GM19035 (cell line): ENCODE measurements around the gene TMEM218.
A peak's percentile ranks its signal among the peaks of the same experiment; 100 is the strongest.

Source experiments
- ATAC-seq: cut with Tn5 transposase; IDR thresholded peaks from one replicate; pipeline ENCODE4 v1.9.1; 2021; ENCODE audit not compliant: unreplicated experiment

TMEM218 gene

DNA sequence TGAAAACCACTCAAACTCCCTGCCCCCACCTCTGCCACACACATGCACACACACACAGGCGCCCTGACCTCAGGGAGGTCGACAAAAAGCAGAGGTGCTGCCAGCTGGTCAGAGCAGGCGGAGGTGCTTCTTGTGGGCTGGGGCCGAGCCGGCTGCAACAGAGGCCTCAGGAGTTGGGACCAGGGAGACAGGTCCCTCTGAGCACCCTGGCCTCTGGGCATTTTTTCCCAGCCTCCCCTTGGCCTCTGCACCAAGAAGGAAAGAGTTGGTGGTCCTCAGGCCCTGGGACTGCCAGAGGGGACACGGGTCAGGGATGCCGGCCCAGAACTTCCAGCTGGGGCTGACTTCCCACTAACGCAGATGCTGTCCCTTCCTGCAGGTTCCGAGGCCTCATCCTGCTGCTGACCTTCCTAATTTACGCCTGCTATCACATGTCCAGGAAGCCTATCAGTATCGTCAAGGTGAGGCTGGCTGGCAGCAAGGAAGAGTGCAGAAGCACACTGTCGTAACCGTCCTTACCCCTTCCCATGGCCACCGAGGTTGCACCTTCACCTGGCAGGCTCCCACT, 35.0 kb downstream of the TMEM218 start:
- ATAC-seq: no peak

DNA sequence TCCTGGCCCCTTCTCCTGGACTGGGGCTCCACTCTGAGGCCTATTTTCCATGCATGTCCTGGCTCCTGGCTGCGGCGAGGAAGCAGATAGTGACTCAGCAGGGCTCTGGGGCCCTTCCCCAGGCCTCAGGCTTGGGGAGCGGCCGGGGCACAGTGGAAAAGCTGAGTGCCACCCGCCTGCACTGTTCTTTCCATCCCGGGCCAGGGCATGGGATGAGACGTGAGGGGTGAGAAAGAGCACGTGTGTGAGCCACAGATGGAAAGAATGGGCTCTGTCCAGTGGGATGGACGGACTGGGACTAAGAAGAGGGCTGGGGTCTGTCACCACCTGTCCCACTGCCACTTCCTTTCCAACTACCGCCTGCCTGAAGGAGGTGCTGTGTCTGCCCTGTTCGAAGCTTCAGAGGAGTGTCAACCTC, 35.5 kb downstream of the TMEM218 start:
- no peak for ATAC-seq

DNA sequence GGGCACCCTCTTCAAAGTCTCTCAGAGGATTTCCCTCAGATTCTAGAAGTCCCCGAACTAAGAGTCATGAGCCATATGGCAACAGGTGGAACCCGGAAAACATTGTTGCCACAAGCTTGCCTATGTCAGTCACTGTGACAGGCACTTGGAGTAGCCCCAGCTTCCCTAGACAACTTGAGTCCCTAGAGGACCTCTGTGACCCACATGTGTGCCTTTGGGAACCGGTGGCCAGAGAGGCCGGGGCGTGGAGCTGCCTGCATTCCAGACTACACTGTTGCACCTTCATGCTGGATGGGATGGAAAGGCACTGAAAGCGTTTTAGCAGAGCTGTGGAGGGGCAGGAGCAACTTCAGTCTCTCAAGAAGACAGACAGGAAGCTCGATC, 36.2 kb downstream of the TMEM218 start:
- no peak for ATAC-seq

DNA sequence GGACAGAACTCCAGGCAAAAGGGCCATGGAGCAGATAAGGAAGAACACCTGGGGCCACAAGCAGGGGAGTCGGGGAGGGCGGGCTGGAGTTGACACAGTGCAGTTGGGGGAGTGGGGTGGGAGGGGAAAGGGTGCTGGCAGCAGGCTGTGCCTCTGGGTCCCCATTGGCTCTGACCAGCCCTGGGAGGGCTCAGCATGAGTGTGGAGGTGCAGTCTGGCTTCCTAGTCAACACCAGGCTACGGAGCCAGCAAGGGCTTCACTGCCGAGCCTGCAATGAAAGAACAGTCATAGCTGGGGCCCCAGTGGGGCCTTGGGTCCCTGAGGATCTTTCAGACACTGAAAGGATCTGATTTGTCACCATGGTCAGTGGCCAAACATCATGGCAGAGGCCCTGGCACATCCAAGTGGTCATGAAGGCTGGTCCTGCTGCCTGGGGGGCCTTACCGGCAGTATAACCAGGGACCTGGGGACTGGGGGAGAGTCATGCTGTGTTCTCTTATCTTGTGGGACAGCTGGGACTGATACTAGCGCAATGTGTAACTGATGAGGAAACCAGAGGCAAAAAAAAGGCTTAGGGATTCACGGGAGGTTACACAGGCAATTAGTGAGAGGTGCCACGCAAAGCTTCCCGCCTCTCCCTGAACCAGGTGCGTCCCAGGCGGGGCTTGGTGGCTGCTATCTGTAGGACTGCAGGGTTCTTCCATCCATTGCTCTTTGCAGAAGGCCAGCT, 36.8 kb downstream of the TMEM218 start:
- ATAC-seq: no peak

DNA sequence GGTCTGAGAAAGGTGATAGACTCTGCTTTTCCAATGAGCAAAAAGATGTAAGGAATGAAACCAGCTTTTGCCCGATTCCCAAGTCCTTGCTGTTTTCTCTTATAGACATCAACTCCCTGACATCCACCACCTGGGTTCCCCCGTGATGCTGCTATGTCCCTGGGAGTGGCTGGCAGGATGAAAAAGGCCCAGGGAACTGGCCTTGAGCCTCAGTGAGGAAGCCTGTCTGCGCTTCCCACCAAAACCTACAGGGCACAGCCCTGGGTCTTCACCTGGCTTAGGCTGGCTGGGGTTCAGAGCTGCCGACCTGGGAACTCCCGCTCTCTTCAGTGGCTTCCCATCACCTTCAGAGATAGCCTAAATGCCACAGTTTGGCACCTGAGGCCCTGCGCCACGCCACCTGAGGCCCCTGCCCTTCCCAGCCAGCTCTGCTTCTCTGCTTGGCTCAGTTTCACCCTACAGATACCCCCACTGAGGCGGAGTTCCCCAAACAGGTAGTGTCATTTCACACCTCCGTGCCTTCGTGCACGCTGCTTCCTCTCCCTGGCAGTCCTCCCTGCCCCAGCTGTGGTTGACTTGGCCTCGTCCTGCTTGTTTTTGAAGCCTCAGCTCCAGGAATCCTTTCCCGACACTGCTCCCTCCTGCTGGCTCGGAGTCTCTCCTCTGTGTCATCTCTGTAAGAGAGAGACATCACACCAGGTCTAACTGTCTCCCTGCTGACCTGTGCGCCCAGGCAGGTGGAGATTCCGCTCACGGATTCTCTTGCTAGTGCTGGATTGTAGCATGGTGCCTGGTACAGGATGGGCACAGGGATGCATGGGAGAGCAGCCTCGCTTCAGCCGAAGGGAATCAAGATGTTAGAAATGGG, 37.6 kb downstream of the TMEM218 start:
- ATAC-seq: no peak

DNA sequence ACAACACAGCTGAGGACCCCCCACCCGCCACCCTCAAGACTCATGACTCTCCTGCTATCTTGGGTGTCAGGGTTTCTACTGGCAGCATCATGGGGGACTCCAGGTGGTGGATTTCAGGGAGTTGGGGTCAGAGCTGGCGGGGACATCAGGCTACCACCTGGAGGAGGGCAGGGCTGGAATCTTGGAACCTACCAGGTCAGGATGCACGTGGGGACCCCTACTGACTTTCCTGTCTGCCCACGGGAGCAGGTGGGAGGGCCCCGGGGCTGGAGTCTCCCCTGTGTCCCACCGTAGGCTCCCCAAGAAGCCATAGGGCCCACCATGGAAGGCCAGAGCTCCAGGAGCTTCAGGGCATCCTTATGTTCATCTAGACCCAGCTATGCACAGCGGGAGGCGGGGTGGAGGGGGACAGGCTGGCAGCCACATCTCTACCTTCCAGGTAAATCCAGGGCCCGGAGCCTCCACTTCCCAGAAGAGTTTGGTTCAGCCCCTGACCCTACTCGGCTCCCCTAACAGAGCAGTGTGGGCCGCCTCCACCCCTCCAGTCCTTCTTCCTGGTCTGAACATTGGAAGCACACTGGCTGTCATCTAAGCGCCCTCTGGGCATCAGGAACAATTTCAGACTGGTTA, 38.4 kb downstream of the TMEM218 start:
- no peak for ATAC-seq

DNA sequence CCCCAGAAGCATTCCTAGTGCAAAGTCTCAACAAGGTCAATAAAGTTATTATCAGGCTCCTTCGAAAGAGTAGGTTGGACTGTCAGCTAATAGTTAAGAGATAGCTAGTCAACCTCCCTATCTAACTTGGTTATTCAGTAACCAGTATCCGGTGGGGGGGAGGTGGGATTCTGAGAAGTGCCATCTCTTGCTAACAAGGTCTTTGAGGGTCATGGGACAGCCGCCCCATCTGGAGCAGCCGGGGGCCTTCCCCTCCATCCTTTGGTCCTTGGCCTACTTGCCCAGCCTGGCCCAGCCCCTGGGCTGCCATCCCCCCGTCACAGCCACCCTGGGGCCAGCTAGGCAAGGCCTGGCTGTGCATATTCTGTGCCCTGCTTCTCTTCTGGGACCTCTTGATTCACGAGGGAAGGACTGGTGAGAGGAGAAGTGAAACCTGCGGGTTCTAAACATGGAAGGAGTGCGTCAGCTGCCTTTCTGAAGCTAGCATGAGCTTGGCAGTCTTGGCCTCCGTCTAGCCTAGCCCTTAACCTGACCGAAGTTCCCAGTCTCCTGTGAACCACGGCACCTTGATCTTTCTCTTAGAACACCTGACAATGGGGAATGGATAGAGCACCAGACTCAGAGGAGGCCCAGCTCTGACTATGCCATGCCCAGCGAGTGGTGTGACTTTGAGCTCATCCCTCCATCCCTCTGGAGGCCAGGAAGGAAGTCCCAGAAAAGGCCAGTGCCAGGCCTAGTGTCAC, 39.0 kb downstream of the TMEM218 start:
- peak; percentile 86 for ATAC-seq

DNA sequence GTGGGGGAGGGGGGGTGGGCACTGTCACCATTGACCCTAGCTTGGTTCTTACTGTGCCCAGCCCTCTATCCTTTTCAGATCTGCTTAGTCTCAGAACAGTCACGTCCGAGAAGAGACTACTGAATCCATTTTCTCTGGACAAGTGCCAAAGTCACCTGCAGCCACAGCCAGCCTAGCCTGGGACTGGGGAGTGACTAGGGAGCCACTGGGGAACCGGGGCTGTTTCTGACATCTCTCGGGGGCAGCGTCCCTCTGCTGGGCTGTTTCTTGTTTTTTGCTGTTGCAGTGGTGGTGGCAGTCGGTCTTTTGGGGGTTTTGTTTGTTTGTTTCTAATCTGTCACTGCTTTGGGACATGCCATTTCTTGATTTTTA, 39.6 kb downstream of the TMEM218 start:
- no peak for ATAC-seq

DNA sequence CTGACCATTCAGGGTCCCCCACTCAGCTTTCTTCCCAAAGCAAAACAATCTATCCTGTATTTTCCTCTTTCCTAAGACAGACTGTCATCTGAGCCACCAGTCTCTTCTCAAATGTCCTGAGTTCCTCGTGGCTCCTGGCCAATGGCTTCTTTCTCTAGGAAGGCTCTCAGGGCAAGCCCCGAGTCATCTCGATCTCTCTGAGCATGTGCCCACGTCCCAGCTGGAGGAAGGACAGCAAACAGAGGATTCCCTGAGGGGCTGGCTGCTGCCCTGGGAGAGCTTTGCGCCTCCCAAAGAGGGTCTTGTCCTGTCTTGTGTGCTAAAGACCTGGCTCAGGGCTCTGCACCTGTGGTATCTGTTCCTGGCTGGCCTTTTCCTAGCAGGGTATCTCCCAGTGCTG, 40.0 kb downstream of the TMEM218 start:
- ATAC-seq: no peak

DNA sequence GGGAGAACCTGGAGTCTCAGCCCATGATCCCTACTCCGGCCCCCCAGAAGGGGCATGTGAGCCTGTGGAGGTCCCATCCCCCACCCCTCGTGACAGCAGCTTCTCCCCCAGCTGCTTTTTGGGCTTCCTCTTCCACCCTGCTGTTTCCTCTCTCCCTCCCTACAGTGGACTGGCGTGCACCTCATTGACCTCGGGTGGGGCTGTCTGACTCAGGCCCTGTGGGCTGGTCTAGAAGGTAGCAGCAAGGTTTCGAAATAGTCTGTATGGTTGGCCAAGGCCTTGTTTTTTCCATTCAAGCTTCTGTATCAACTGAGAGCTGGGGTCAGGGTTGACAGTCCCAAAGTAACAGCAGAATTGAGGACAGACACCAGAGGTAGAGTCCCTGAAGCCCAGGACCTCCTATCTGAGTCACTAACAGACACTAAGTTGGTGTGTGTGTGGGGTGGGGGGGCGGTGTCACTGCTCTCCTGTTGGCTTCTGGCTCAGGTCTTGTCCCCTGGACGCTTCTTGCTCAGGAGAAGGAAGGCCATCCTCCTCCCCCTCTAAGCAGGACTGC, 40.6 kb downstream of the TMEM218 start:
- ATAC-seq: peak; percentile 66

DNA sequence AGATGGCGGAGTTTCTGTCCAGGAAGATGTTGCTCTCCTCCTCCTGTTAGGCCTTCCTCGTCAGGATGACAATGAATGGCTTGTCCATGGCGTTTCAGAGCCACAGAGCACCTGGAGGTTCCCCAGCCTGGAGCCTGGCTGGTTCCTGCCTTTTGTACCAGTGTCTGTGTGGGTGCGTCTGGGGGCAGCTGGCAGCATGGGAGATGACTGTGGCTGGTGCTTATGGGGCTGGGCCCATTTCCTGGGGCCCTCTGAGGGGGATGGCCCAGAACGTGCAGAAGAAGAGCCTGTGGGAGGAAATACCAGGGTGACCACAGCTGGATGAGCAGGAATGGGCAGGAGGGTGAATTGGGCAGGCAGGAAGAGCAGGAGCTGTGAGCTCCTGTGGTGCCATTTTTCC, 41.6 kb downstream of the TMEM218 start:
- no peak for ATAC-seq

DNA sequence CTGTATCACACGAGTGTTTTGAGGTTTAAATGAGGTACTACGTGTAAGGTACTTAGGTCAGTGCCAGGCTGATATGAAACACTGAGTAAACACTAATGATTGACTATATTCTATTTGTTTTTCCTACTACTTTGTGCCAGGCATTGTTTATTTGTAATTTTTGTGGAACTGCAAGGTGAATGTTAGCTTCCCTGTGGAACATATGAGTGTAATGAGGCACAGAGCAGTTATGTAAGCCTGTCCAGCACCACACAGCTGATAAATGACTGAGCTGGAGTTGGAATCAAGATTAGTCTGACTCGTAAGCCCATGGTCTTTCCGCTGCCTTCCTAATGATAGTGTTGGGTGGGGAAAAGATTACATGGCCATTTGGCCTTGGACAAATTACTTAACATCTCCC, 42.4 kb downstream of the TMEM218 start:
- ATAC-seq: no peak

DNA sequence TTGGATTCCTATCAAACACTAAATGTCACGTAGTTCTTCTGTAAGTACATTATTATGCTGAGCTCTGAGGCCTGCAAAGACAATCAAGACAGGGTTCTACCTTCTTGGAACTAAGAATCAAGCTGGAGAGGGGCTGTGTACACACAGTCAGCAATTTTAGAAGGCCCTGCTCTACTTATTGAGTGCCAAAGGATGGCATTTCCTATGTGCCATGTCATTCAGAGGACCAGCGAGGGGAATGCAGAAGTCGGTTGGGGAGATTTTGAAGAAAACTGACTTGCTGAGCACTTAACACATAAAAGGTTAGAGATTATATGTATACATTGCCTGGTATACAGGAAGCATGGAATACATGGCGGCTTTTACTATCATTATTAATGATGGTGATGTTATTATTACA, 43.1 kb downstream of the TMEM218 start:
- no peak for ATAC-seq

DNA sequence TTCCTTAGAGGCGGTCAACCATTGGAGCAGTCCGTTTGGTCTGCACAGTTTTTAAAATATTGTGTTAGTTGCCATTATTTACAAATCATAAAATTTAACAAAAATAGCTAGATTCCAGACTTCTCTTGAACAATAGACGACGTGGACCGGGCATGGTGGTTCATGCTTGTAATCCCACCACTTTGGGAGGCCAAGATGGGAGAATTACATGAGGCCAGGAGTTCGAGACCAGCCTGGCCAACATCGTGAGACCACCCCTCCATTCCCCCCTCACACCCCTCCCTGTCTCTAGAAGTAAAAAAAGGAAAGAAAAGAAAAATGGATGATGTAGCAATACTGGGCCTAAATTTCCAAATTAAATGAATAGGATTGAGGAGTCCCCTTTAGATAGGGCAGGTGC, 47.4 kb downstream of the TMEM218 start:
- no peak for ATAC-seq

DNA sequence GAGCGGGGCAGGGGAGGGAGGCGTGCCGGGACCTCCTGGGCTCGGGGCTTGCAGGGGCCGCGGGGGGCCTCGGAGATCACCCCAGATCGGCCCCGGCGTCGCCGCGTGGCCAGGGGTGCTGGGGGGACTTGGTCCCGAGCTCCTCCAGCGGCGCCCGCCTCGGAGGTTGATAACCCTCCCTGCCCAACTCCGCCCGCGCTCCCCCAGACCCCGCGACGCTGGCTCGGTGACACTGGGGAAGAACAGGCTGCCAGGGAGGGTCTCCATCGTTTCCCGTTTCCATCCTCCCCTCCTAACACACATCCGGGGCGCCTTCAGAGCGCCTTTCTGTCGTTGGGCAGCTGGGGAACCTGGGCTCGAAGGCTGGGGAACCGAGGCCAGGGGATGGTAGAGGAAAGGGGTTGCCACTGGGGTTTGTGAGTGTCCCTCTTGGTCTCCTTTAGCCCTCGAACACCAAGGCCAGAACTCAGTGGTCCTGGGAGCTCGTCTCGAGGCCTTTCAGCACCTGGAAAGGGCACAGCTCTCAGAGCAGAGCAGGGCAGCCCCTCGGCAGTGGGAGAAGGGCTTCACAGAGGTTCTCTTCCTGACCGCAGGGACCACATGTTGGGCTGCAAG, 47.9 kb downstream of the TMEM218 start:
- peak; percentile 24 for ATAC-seq

DNA sequence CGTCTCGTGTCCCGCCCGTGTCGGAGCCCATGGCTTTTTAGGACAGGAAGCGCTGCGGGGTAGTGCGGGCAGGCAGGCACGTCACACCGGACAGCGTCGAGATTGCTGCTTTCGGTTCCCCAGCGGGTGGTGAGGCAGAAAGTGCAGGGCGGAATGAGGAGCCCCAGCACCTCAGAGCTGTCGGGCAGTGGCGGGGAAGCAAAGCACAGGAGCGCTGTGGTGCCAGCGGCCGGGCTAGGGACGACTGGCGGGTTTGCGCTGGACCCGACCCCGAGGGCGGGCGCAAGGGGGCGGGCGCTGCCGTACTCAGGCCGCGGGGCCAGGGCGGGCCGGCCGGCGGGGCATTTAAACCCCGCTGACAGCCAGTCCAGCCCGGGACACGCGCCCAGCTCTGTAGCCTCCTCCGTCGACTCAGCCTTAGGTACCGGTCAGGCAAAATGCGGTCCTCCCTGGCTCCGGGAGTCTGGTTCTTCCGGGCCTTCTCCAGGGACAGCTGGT, 48.4 kb downstream of the TMEM218 start, which contains the start of gene SLC37A2:
SLC37A2 (plus strand) TSS at position 375 of the 498 bp plus-strand sequence; CDS start at position 438, 63 bp downstream.
- peak; percentile 95 for ATAC-seq

DNA sequence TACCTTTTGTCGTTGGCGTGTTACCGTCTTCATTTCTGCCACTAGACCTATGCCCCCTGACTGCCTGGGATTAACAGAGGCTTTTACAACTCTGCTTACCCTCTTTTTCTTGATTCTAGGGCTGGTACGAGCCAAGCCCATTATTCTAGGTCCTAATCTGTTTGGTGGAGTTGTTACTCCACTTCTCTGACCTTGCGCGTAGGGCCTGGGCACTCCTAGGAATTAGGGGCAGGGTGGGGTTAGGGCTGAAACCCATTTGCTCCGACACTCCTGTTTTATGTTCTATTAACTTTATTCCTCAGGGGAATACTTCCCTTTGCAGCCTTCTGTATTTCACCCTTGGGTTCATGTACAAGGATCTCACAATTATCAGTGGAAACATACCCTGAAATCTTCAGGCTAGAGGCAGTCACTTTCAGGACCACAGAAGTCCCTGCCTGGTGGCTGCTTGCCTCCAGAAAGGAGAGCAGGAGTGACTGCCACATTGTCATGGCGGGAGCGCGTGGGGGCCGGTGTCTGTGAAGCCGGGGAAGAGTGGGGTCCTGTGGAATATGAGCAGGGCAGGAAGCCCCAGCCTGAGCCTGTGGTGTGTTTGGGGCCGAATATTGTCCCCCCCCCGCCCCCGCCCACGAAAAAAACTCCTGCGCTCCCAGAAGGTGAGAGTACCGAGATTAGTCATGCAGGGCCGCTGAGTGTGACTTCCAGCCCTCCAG, 49.1 kb downstream of the TMEM218 start:
- ATAC-seq: peak; percentile 10

DNA sequence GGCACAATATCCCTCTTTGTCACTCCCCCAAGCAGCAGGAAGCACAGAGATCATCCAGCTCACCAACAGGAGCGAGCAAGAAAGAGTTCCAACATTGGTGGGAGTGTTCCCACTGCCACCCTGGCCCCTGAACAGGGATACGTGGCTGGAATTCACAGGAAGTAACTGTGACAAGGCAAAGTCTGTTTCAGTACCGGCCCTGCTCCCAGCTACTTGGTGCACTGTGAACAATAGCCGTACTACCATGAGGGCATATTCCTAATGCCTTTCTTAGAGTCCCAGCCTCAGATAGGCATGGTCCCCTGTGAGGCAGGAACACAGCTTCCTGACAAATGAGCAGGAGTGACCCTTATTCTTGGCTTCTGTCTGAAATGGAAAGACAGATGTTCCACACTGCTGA, 50.1 kb downstream of the TMEM218 start:
- no peak for ATAC-seq

DNA sequence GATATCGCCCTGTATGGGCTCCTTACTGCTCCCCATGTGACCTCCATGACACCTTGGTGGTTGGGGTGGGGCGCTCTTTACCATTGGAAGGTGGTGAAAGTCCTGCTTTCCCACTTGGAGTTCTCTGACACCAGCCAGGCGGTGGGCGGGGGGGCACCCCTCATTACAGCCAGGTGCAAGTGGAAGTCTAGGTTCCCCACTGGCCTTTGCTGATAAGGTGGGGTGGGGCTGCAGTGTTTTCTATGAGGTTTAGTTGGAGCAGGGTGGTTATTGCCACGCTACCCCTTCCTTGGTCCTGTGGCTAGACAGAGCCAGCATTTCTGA, 53.8 kb downstream of the TMEM218 start:
- no peak for ATAC-seq
